ENCODE measurements around the gene PPRC1. TPM values are rescaled to one million over a fixed set of nuclear protein-coding genes. Genes with fewer than 3 reads are reported as not detected.

PPRC1 gene
- polyA plus RNA-seq (2012; ENCODE audit: low read depth, missing spikeins) = 22.3 TPM

DNA sequence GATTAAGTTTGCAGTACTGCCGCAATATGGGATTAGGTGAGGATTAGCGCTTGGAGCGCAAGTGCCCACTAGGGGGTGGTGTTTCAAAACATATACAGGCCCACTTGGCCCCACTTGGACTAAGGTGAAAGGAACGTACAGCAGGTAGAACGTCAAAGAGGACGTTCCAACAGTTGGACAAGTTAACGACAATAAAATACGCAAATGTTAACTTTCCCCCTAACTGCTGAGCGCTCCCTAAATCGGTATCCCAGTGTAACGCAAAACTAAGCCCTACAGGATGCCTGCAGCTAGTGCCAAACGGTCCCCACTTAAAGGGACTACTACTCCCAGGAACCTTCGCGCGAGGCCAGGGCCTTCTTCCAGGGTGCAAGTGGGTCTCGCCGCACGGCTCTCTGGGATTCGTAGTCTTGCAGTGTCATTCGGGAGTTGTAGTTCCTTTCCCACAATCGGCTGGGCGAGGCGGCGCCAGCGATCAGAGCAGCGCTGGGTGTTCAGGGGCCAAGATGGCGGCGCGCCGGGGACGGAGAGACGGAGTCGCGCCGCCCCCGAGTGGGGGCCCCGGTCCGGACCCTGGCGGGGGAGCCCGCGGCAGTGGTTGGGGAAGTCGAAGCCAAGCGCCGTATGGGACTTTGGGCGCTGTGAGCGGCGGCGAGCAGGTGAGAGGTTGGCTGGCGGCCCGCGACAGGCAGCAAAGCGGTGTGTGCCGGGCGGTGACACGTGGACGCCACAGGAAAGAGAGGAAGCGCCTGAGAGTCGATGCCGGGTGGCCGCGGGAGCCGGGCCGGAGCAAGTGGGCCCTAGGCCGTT lies at the start of gene PPRC1:
PPRC1 (plus strand) TSS at position 478 of the 810 bp plus-strand sequence; CDS start at position 507, 29 bp downstream.
- FAIRE-seq (peak; percentile 96), DNase-seq (ENCODE audit: insufficient read length, low spot score) (peak; percentile 97)
- TF ChIP-seq POU2F2 (IDR thresholded peaks at IDR 0.05; ENCODE audit: low read depth, low read length) (no peak), TAF1 (IDR thresholded peaks at IDR 0.05; ENCODE audit: low read depth, low read length) (peak; percentile 92), PAX5 (IDR thresholded peaks at IDR 0.05; ENCODE audit: insufficient read depth, low read length, severe bottlenecking) (no peak), POLR2A (IDR thresholded peaks at IDR 0.05; ENCODE audit: low read depth, low read length) (peak; percentile 76), POLR2AphosphoS5 (IDR thresholded peaks at IDR 0.05; ENCODE audit: low read depth, low read length) (peak; percentile 75; the same call in 1 of the 2 replicates), SPI1 (IDR thresholded peaks at IDR 0.05; ENCODE audit: low read depth, low read length) (no peak)

GRCh38 chr10:102083541-102083940 lies 49.3 kb upstream of the PPRC1 start:
- FAIRE-seq (no peak), DNase-seq (ENCODE audit: insufficient read length, low spot score) (no peak)
- TF ChIP-seq PAX5 (IDR thresholded peaks at IDR 0.05; ENCODE audit: insufficient read depth, low read length, severe bottlenecking) (no peak), TAF1 (IDR thresholded peaks at IDR 0.05; ENCODE audit: low read depth, low read length) (no peak), POLR2AphosphoS5 (IDR thresholded peaks at IDR 0.05; ENCODE audit: low read depth, low read length) (no peak), POLR2A (IDR thresholded peaks at IDR 0.05; ENCODE audit: low read depth, low read length) (no peak), POU2F2 (IDR thresholded peaks at IDR 0.05; ENCODE audit: low read depth, low read length) (no peak), SPI1 (IDR thresholded peaks at IDR 0.05; ENCODE audit: low read depth, low read length) (no peak)

DNA sequence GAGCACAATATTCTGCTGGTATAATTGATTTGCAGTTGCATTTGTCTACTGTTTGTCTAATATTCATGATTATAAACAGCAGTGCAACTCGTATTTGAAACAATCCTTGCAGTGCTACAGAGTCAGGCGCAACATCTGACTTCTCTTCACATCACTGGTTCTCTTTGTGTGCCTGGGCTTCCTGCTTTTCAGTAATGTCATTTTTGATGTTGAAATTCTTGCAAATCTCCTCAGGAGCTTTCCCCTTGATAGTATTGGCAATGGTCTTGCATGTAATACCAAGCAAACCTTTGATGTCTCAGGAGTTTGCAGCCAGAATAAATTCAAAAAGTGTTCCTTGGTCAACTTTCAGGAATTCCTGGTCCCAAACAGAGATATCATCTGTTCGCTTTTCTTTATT lies 47.5 kb upstream of the PPRC1 start:
- no peak for FAIRE-seq
- TF ChIP-seq POU2F2 (IDR thresholded peaks at IDR 0.05; ENCODE audit: low read depth, low read length) (no peak), PAX5 (IDR thresholded peaks at IDR 0.05; ENCODE audit: insufficient read depth, low read length, severe bottlenecking) (no peak), SPI1 (IDR thresholded peaks at IDR 0.05; ENCODE audit: low read depth, low read length) (no peak), POLR2A (IDR thresholded peaks at IDR 0.05; ENCODE audit: low read depth, low read length) (no peak), TAF1 (IDR thresholded peaks at IDR 0.05; ENCODE audit: low read depth, low read length) (no peak), POLR2AphosphoS5 (IDR thresholded peaks at IDR 0.05; ENCODE audit: low read depth, low read length) (no peak)

DNA sequence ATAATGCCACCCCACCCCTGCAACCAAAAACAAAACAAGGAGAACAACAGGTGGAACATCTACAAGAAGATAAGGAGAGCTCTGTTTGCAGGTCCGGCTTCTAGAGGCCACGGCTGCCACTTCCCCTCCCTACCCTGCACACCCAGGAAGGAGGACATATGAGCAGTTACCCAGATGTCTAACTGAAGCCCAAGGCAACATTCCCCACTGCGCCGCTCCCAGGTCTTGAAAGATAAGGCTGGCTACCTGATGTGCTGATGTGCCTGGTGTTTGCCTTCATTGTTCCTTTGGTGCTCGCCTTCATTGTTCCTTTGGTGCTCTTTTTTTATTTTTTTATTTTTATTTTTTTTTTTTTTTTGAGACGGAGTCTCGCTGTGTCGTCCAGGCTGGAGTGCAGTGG lies 46.6 kb upstream of the PPRC1 start:
- FAIRE-seq = no peak
- TF ChIP-seq PAX5 (IDR thresholded peaks at IDR 0.05; ENCODE audit: insufficient read depth, low read length, severe bottlenecking) (no peak), TAF1 (IDR thresholded peaks at IDR 0.05; ENCODE audit: low read depth, low read length) (no peak), POLR2AphosphoS5 (IDR thresholded peaks at IDR 0.05; ENCODE audit: low read depth, low read length) (no peak), SPI1 (IDR thresholded peaks at IDR 0.05; ENCODE audit: low read depth, low read length) (no peak), POLR2A (IDR thresholded peaks at IDR 0.05; ENCODE audit: low read depth, low read length) (no peak), POU2F2 (IDR thresholded peaks at IDR 0.05; ENCODE audit: low read depth, low read length) (no peak)
- no peak for DNase-seq (ENCODE audit: insufficient read length, low spot score)

More for the DNA sequence above, 47.5 kb upstream of the PPRC1 start:
- DNase-seq (ENCODE audit: insufficient read length, low spot score) = no peak

DNA sequence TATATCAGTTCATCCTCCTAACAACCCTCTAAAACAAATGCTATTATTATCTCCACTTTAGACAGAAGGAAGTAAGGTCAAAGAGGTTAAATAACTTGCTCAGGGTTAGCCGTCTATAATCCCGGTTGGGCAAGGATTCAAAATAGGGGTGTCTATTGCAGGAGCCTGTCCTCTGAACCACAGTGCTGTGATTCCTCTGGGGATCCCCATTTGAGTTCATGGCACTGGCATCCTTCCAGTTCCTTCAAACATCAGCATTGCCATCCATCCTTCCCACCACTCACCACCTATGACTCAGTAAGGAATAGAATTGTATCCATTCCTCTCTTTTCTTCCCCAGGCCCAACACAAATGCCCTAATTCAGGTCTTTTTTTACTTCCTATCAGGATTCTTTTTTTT lies 42.1 kb upstream of the PPRC1 start:
- no peak for TF ChIP-seq PAX5 (IDR thresholded peaks at IDR 0.05; ENCODE audit: insufficient read depth, low read length, severe bottlenecking)
- no peak for TF ChIP-seq SPI1 (IDR thresholded peaks at IDR 0.05; ENCODE audit: low read depth, low read length)
- TF ChIP-seq POLR2AphosphoS5 (IDR thresholded peaks at IDR 0.05; ENCODE audit: low read depth, low read length) = no peak
- TF ChIP-seq POU2F2 (IDR thresholded peaks at IDR 0.05; ENCODE audit: low read depth, low read length) = no peak
- TF ChIP-seq POLR2A (IDR thresholded peaks at IDR 0.05; ENCODE audit: low read depth, low read length) = no peak
- TF ChIP-seq TAF1 (IDR thresholded peaks at IDR 0.05; ENCODE audit: low read depth, low read length) = no peak

GRCh38 chr10:102096449-102096848 lies 36.4 kb upstream of the PPRC1 start:
- no peak for FAIRE-seq

More for the DNA sequence above, 42.1 kb upstream of the PPRC1 start:
- DNase-seq (ENCODE audit: insufficient read length, low spot score) = no peak
- no peak for FAIRE-seq

GRCh38 chr10:102101152-102101551 lies 31.7 kb upstream of the PPRC1 start:
- FAIRE-seq (no peak), DNase-seq (ENCODE audit: insufficient read length, low spot score) (no peak)
- TF ChIP-seq TAF1 (IDR thresholded peaks at IDR 0.05; ENCODE audit: low read depth, low read length) (no peak), POLR2AphosphoS5 (IDR thresholded peaks at IDR 0.05; ENCODE audit: low read depth, low read length) (no peak)

More at GRCh38 chr10:102096449-102096848, 36.4 kb upstream of the PPRC1 start:
- no peak for TF ChIP-seq PAX5 (IDR thresholded peaks at IDR 0.05; ENCODE audit: insufficient read depth, low read length, severe bottlenecking)
- no peak for TF ChIP-seq TAF1 (IDR thresholded peaks at IDR 0.05; ENCODE audit: low read depth, low read length)
- TF ChIP-seq POLR2AphosphoS5 (IDR thresholded peaks at IDR 0.05; ENCODE audit: low read depth, low read length) = no peak
- no peak for TF ChIP-seq POLR2A (IDR thresholded peaks at IDR 0.05; ENCODE audit: low read depth, low read length)
- TF ChIP-seq POU2F2 (IDR thresholded peaks at IDR 0.05; ENCODE audit: low read depth, low read length) = no peak
- no peak for TF ChIP-seq SPI1 (IDR thresholded peaks at IDR 0.05; ENCODE audit: low read depth, low read length)
- no peak for DNase-seq (ENCODE audit: insufficient read length, low spot score)

- FAIRE-seq = no peak
- no peak for DNase-seq (ENCODE audit: insufficient read length, low spot score)
- TF ChIP-seq POLR2AphosphoS5 (IDR thresholded peaks at IDR 0.05; ENCODE audit: low read depth, low read length) (no peak), PAX5 (IDR thresholded peaks at IDR 0.05; ENCODE audit: insufficient read depth, low read length, severe bottlenecking) (no peak), SPI1 (IDR thresholded peaks at IDR 0.05; ENCODE audit: low read depth, low read length) (no peak), TAF1 (IDR thresholded peaks at IDR 0.05; ENCODE audit: low read depth, low read length) (no peak)
Measured at GRCh38 chr10:102102421-102102820, 30.4 kb upstream of the PPRC1 start.

- TF ChIP-seq POLR2A (IDR thresholded peaks at IDR 0.05; ENCODE audit: low read depth, low read length) (no peak), POLR2AphosphoS5 (IDR thresholded peaks at IDR 0.05; ENCODE audit: low read depth, low read length) (no peak), POU2F2 (IDR thresholded peaks at IDR 0.05; ENCODE audit: low read depth, low read length) (no peak), PAX5 (IDR thresholded peaks at IDR 0.05; ENCODE audit: insufficient read depth, low read length, severe bottlenecking) (no peak), SPI1 (IDR thresholded peaks at IDR 0.05; ENCODE audit: low read depth, low read length) (no peak), TAF1 (IDR thresholded peaks at IDR 0.05; ENCODE audit: low read depth, low read length) (no peak)
- DNase-seq (ENCODE audit: insufficient read length, low spot score) = no peak
- no peak for FAIRE-seq
Measured at GRCh38 chr10:102106998-102107397, 25.8 kb upstream of the PPRC1 start.
